OCI-LY3 (cell line): Measurements from ENCODE around the gene PDIA4.

Experiments used
- EZH2phosphoT487 ChIP-seq: fragments of 200-600 bp; shearing (Covaris generic); IDR thresholded peaks from 2 replicates; pipeline ENCODE4 v1.6.1; 2018; ENCODE audit warnings: antibody characterized with exemption, mixed run types, low read depth
- TF ChIP-seq, protein P1 (sequence below): fragments of 200-600, 300-600 bp; sonication (generic); IDR thresholded peaks from 2 replicates; pipeline ENCODE4 v1.5.1; 2014; ENCODE audit warnings: antibody characterized with exemption, low read length, low read depth

DNA sequence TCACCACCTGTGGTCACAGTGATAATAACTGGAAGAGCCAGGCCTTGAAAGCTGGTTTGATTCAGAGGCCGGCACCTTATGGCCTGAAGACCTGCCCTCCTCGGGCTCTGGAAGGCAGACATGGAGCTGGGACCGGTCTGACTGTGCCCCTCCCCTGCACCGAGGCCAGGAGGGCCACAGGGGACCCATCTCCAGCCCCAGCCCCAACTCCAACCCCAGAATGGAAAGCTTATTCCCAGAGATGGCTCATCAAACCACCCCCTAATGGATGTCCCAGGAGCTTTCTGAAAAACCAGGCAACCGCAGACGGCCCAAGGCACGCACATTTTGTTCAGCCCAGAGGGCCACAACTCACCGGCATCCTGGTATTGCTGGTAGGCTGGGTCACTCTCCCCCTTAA, 16.8 kb downstream of the PDIA4 start:
- TF ChIP-seq, protein P1, sequence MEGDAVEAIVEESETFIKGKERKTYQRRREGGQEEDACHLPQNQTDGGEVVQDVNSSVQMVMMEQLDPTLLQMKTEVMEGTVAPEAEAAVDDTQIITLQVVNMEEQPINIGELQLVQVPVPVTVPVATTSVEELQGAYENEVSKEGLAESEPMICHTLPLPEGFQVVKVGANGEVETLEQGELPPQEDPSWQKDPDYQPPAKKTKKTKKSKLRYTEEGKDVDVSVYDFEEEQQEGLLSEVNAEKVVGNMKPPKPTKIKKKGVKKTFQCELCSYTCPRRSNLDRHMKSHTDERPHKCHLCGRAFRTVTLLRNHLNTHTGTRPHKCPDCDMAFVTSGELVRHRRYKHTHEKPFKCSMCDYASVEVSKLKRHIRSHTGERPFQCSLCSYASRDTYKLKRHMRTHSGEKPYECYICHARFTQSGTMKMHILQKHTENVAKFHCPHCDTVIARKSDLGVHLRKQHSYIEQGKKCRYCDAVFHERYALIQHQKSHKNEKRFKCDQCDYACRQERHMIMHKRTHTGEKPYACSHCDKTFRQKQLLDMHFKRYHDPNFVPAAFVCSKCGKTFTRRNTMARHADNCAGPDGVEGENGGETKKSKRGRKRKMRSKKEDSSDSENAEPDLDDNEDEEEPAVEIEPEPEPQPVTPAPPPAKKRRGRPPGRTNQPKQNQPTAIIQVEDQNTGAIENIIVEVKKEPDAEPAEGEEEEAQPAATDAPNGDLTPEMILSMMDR = no peak
- TF ChIP-seq EZH2phosphoT487 = no peak
